ENCODE data around the gene SNX14.

SNX14 gene

GRCh38 chr6:85484948-85485347, 108.7 kb downstream of the SNX14 start:
- TF ChIP-seq TAF1 (IDR thresholded peaks at IDR 0.05; ENCODE audit: low read depth, low read length), result no peak
- no peak for TF ChIP-seq POU2F2 (IDR thresholded peaks at IDR 0.05; ENCODE audit: low read depth, low read length)
- TF ChIP-seq PAX5 (IDR thresholded peaks at IDR 0.05; ENCODE audit: insufficient read depth, low read length, severe bottlenecking), result no peak
- TF ChIP-seq POLR2AphosphoS5 (IDR thresholded peaks at IDR 0.05; ENCODE audit: low read depth, low read length), result no peak
- FAIRE-seq (no peak), DNase-seq (ENCODE audit: insufficient read length, low spot score) (no peak)

GRCh38 chr6:85483846-85484245, 109.8 kb downstream of the SNX14 start:
- DNase-seq (ENCODE audit: insufficient read length, low spot score) (no peak), FAIRE-seq (no peak)
- TF ChIP-seq TAF1 (IDR thresholded peaks at IDR 0.05; ENCODE audit: low read depth, low read length) (no peak), SPI1 (IDR thresholded peaks at IDR 0.05; ENCODE audit: low read depth, low read length) (no peak)

GRCh38 chr6:85482905-85483700, 110.6 kb downstream of the SNX14 start:
- 0 out of 2 replicates have a peak, but pooled peaks have one; percentile 20 for TF ChIP-seq SPI1 (IDR thresholded peaks at IDR 0.05; ENCODE audit: low read depth, low read length)
- no peak for TF ChIP-seq TAF1 (IDR thresholded peaks at IDR 0.05; ENCODE audit: low read depth, low read length)
- FAIRE-seq, result peak; percentile 71
- DNase-seq (ENCODE audit: insufficient read length, low spot score), result peak; percentile 27

- DNase-seq (ENCODE audit: insufficient read length, low spot score) (no peak), FAIRE-seq (no peak)
- TF ChIP-seq POLR2A (IDR thresholded peaks at IDR 0.05; ENCODE audit: low read depth, low read length), result no peak
- no peak for TF ChIP-seq TAF1 (IDR thresholded peaks at IDR 0.05; ENCODE audit: low read depth, low read length)
- no peak for TF ChIP-seq POU2F2 (IDR thresholded peaks at IDR 0.05; ENCODE audit: low read depth, low read length)
- TF ChIP-seq PAX5 (IDR thresholded peaks at IDR 0.05; ENCODE audit: insufficient read depth, low read length, severe bottlenecking), result no peak
These were observed 111.3 kb downstream of the SNX14 start for GRCh38 chr6:85482206-85482904.

GRCh38 chr6:85479208-85479607, 114.5 kb downstream of the SNX14 start:
- TF ChIP-seq POLR2AphosphoS5 (IDR thresholded peaks at IDR 0.05; ENCODE audit: low read depth, low read length) (no peak), SPI1 (IDR thresholded peaks at IDR 0.05; ENCODE audit: low read depth, low read length) (no peak), TAF1 (IDR thresholded peaks at IDR 0.05; ENCODE audit: low read depth, low read length) (no peak), POLR2A (IDR thresholded peaks at IDR 0.05; ENCODE audit: low read depth, low read length) (no peak), PAX5 (IDR thresholded peaks at IDR 0.05; ENCODE audit: insufficient read depth, low read length, severe bottlenecking) (no peak), POU2F2 (IDR thresholded peaks at IDR 0.05; ENCODE audit: low read depth, low read length) (no peak)
- FAIRE-seq, result no peak
- DNase-seq (ENCODE audit: insufficient read length, low spot score), result no peak

- DNase-seq (ENCODE audit: insufficient read length, low spot score) (no peak), FAIRE-seq (no peak)
- TF ChIP-seq PAX5 (IDR thresholded peaks at IDR 0.05; ENCODE audit: insufficient read depth, low read length, severe bottlenecking) (no peak), POLR2AphosphoS5 (IDR thresholded peaks at IDR 0.05; ENCODE audit: low read depth, low read length) (no peak), TAF1 (IDR thresholded peaks at IDR 0.05; ENCODE audit: low read depth, low read length) (no peak), SPI1 (IDR thresholded peaks at IDR 0.05; ENCODE audit: low read depth, low read length) (no peak), POLR2A (IDR thresholded peaks at IDR 0.05; ENCODE audit: low read depth, low read length) (no peak), POU2F2 (IDR thresholded peaks at IDR 0.05; ENCODE audit: low read depth, low read length) (no peak)
These were observed 117.1 kb downstream of the SNX14 start for GRCh38 chr6:85476532-85476931.

- DNase-seq (ENCODE audit: insufficient read length, low spot score), result no peak
- FAIRE-seq, result no peak
- no peak for TF ChIP-seq SPI1 (IDR thresholded peaks at IDR 0.05; ENCODE audit: low read depth, low read length)
- TF ChIP-seq POU2F2 (IDR thresholded peaks at IDR 0.05; ENCODE audit: low read depth, low read length), result no peak
- TF ChIP-seq POLR2A (IDR thresholded peaks at IDR 0.05; ENCODE audit: low read depth, low read length), result no peak
- TF ChIP-seq TAF1 (IDR thresholded peaks at IDR 0.05; ENCODE audit: low read depth, low read length), result no peak
- TF ChIP-seq PAX5 (IDR thresholded peaks at IDR 0.05; ENCODE audit: insufficient read depth, low read length, severe bottlenecking), result no peak
These were observed 119.9 kb downstream of the SNX14 start for GRCh38 chr6:85473748-85474147.

- DNase-seq (ENCODE audit: insufficient read length, low spot score) (no peak), FAIRE-seq (peak; percentile 20)
- TF ChIP-seq PAX5 (IDR thresholded peaks at IDR 0.05; ENCODE audit: insufficient read depth, low read length, severe bottlenecking) (no peak), SPI1 (IDR thresholded peaks at IDR 0.05; ENCODE audit: low read depth, low read length) (no peak), POLR2AphosphoS5 (IDR thresholded peaks at IDR 0.05; ENCODE audit: low read depth, low read length) (no peak), TAF1 (IDR thresholded peaks at IDR 0.05; ENCODE audit: low read depth, low read length) (no peak), POU2F2 (IDR thresholded peaks at IDR 0.05; ENCODE audit: low read depth, low read length) (no peak)
These were observed 120.9 kb downstream of the SNX14 start for GRCh38 chr6:85472744-85473143.

GRCh38 chr6:85470023-85470410, 123.6 kb downstream of the SNX14 start:
- DNase-seq (ENCODE audit: insufficient read length, low spot score), result no peak
- no peak for FAIRE-seq

More at GRCh38 chr6:85470023-85470410, 123.6 kb downstream of the SNX14 start:
- TF ChIP-seq POLR2AphosphoS5 (IDR thresholded peaks at IDR 0.05; ENCODE audit: low read depth, low read length) (no peak), SPI1 (IDR thresholded peaks at IDR 0.05; ENCODE audit: low read depth, low read length) (no peak), POLR2A (IDR thresholded peaks at IDR 0.05; ENCODE audit: low read depth, low read length) (no peak), POU2F2 (IDR thresholded peaks at IDR 0.05; ENCODE audit: low read depth, low read length) (no peak), TAF1 (IDR thresholded peaks at IDR 0.05; ENCODE audit: low read depth, low read length) (no peak), PAX5 (IDR thresholded peaks at IDR 0.05; ENCODE audit: insufficient read depth, low read length, severe bottlenecking) (no peak)

All from GM12891 (cell line).